Endothelial cell of umbilical vein (primary cell): ENCODE results near the gene CTBP2. TPM values are rescaled to one million over a fixed set of nuclear protein-coding genes. Genes with fewer than 3 reads are reported as not detected.
A peak's percentile ranks its signal among the peaks of the same experiment; 100 is the strongest.

Source experiments
- BruUV-seq: library from RNA; stranded (reverse); fragments of 400-500 nt; replicated peaks from 2 replicates; lab custom pipeline; 2021; lab: Mats Ljungman, UMichigan
- CTCF ChIA-PET: fragments of 300-600, 350-600 bp; sonication (Branson Sonifier 250); formaldehyde crosslinking; loops from one replicate; lab custom pipeline; 2021; ENCODE audit warnings: antibody characterized with exemption, inconsistent platforms; lab: Charles Lee
- POLR2A ChIA-PET: fragments of 300-600, 350-600 bp; sonication (Branson Sonifier 250); formaldehyde crosslinking; loops from one replicate; lab custom pipeline; 2021; ENCODE audit warnings: antibody characterized with exemption, inconsistent platforms; lab: Charles Lee
- DNase-seq: peaks from one replicate; pipeline ENCODE4 v3.0.0-alpha.2; 2011; ENCODE audit warnings: low read depth, low spot score
- FAIRE-seq: peaks from 2 replicates; lab custom pipeline; 2011; peaks lifted over from hg19 to GRCh38; lab: Jason Lieb, UNC
- H2AFZ ChIP-seq: 2 replicates; pipeline ENCODE4 v1.6.0; 2012; ENCODE audit warnings: low read depth, low read length, control low read depth, inconsistent platforms
- H3K27ac ChIP-seq: 2 replicates; pipeline ENCODE4 v1.5.1; 2011; ENCODE audit warnings: low read depth, mild to moderate bottlenecking, control low read depth, low read length, moderate library complexity; ENCODE audit not compliant: insufficient read depth
- H3K27me3 ChIP-seq, 2 experiments: 2 replicates each; pipeline versions ENCODE4 v1.6.0 to v1.6.1; 2011; ENCODE audit warnings: low read length in 2 of 2, mixed read lengths in 1 of 2; ENCODE audit not compliant: control insufficient read depth in 2 of 2, insufficient read depth in 2 of 2
- H3K36me3 ChIP-seq, 2 experiments: 2 replicates in 1 of 2; 3 replicates in 1 of 2; pipeline ENCODE4 v1.5.1; 2011; ENCODE audit warnings: low read length in 2 of 2, mild to moderate bottlenecking in 1 of 2, moderate library complexity in 1 of 2; ENCODE audit not compliant: control insufficient read depth in 2 of 2, insufficient read depth in 2 of 2; ENCODE audit errors: extremely low read depth in 1 of 2
- H3K4me1 ChIP-seq: 3 replicates; pipeline ENCODE4 v1.5.1; 2011; ENCODE audit warnings: mild to moderate bottlenecking, low read length; ENCODE audit not compliant: control insufficient read depth, insufficient read depth; ENCODE audit errors: extremely low read depth
- H3K4me2 ChIP-seq: 2 replicates; pipeline ENCODE4 v1.6.1; 2011; ENCODE audit warnings: low read length, control low read depth, mixed read lengths; ENCODE audit not compliant: insufficient read depth
- H3K4me3 ChIP-seq, 3 experiments: fragments of 200-600 bp in 1 of 3; sonication (generic), shearing (Covaris generic) in 1 of 3; replicated peaks in 1 of 3; 2 replicates each; pipeline ENCODE4 v1.5.1; 2011 to 2016; ENCODE audit warnings: control low read depth in 3 of 3, low read length in 3 of 3, mild to moderate bottlenecking in 2 of 3, inconsistent platforms in 1 of 3, low read depth in 1 of 3, moderate library complexity in 1 of 3; ENCODE audit not compliant: insufficient read depth in 1 of 3
- H3K79me2 ChIP-seq: 2 replicates; pipeline ENCODE4 v1.6.0; 2012; ENCODE audit warnings: low read length, inconsistent platforms; ENCODE audit not compliant: control insufficient read depth, insufficient read depth
- H3K9ac ChIP-seq: replicated peaks from 2 replicates; pipeline ENCODE3; 2011; ENCODE audit warnings: low read length, control low read depth; ENCODE audit not compliant: insufficient read depth; ENCODE audit errors: extremely low read depth
- H3K9me1 ChIP-seq: replicated peaks from 3 replicates; pipeline ENCODE4 v1.6.0; 2011; ENCODE audit warnings: mild to moderate bottlenecking, low read length; ENCODE audit not compliant: control insufficient read depth, insufficient read depth; ENCODE audit errors: extremely low read depth
- H3K9me3 ChIP-seq: replicated peaks from 2 replicates; pipeline ENCODE4 v1.5.1; 2012; ENCODE audit warnings: low read length, inconsistent platforms; ENCODE audit not compliant: control insufficient read depth, insufficient read depth
- H4K20me1 ChIP-seq: replicated peaks from 2 replicates; pipeline ENCODE3; 2011; ENCODE audit warnings: mild to moderate bottlenecking, low read length; ENCODE audit not compliant: control insufficient read depth, insufficient read depth; ENCODE audit errors: extremely low read depth
- FOS ChIP-seq: IDR thresholded peaks from 2 replicates; pipeline ENCODE4 v1.6.1; 2011; ENCODE audit warnings: mild to moderate bottlenecking, low read length, moderate library complexity, borderline replicate concordance; ENCODE audit not compliant: insufficient read depth
- MYC ChIP-seq: IDR thresholded peaks from one replicate; pipeline ENCODE4 v1.6.1; 2011; ENCODE audit warnings: mild to moderate bottlenecking, low read depth, low read length
- POLR2A ChIP-seq: IDR thresholded peaks from 2 replicates; pipeline ENCODE4 v1.6.1; 2012; ENCODE audit warnings: low read depth, mild to moderate bottlenecking, control low read depth, low read length
- POLR2AphosphoS5 ChIP-seq: IDR thresholded peaks from 2 replicates; pipeline ENCODE4 v1.6.1; 2012; ENCODE audit warnings: low read depth, mild to moderate bottlenecking, control low read depth, low read length, moderate library complexity; ENCODE audit not compliant: insufficient read depth
- dilution Hi-C: fragments of 300-500 bp; cut with MboI; formaldehyde crosslinking; loops from one replicate; pipeline ENCODE4 v1.15.0; 2019; ENCODE audit warnings: low sequenced_read_pairs; ENCODE audit not compliant: extremely low pct_ligation_motif_present
- intact Hi-C: fragments of 100-400 bp; cut with micrococcal nuclease; formaldehyde crosslinking; loops from one replicate; pipeline ENCODE4 v1.10.0; 2022
- polyA plus RNA-seq, 4 experiments: library from polyadenylated mRNA; depleted of rRNA in 3 of 4; stranded (reverse) in 3 of 4; unstranded in 1 of 4; fragments of >200 nt; gene quantifications; 2 replicates each; pipeline versions ENCODE4 v1.2.1 to v1.2.3, GENCODE V29; 2011 to 2012; ENCODE audit warnings: missing spikeins in 1 of 4
- total RNA-seq: library from RNA; stranded (reverse); gene quantifications from 2 replicates; pipeline ENCODE4 v1.2.3, GENCODE V29; 2021
- TF ChIP-seq, protein P1 (sequence below), 2 donors: IDR thresholded peaks; 1 replicate in 1 of 2; 2 replicates in 1 of 2; pipeline ENCODE4 v1.5.1; 2011; ENCODE audit warnings: low read length in 2 of 2, mild to moderate bottlenecking in 2 of 2, moderate library complexity in 2 of 2, control low read depth in 1 of 2, inconsistent platforms in 1 of 2, low read depth in 1 of 2; ENCODE audit not compliant: insufficient read depth in 1 of 2; ENCODE audit errors: extremely low read depth in 1 of 2
- TF ChIP-seq, protein P2 (sequence below): IDR thresholded peaks from 2 replicates; pipeline ENCODE4 v1.6.1; 2011; ENCODE audit not compliant: insufficient read depth, insufficient read length

The CTBP2 gene
- total and polyA plus RNA-seq, 2 donors (not counting 3 experiments of a cell fraction or from before 2014, with no cell fraction given), result 118 to 128 TPM

DNA sequence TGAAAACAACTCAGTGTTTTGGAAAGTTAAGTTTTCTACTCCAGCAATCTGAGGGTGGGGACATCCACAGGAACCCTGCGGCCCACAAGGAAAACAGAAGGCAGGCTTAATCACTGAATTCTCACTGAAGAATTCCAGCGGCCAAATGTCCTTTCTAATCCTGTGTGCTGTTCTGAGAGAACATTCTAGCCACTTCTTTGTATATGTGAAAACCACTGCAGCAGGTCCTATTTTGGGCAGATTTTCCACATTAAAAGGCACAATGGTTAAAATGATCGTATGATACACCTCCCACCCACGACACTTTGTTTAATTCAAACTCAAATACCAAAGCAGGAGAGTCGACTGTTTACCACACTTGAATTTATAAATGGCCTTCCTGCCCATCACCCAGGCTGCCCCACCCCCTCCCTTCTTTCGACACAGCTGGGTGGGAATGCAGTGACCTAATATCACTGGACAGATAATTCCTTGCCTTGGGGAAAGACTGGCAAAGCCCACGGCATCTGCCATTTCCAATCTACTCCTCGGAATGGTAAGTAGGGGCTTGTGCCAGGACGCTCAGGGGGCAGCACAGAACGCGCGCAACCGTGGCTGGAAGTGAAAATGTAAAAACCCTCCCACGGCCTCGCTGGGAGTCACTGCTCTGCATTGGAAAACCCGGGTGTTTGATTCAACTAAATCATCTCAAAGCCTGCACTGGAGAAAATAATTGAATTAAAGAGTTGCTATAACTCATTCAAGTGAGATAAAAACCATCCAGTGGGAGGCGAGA, 67.0 kb downstream of the CTBP2 start:
- TF ChIP-seq POLR2AphosphoS5 (no peak), FOS (no peak), MYC (no peak), POLR2A (no peak)
- TF ChIP-seq, protein P1, sequence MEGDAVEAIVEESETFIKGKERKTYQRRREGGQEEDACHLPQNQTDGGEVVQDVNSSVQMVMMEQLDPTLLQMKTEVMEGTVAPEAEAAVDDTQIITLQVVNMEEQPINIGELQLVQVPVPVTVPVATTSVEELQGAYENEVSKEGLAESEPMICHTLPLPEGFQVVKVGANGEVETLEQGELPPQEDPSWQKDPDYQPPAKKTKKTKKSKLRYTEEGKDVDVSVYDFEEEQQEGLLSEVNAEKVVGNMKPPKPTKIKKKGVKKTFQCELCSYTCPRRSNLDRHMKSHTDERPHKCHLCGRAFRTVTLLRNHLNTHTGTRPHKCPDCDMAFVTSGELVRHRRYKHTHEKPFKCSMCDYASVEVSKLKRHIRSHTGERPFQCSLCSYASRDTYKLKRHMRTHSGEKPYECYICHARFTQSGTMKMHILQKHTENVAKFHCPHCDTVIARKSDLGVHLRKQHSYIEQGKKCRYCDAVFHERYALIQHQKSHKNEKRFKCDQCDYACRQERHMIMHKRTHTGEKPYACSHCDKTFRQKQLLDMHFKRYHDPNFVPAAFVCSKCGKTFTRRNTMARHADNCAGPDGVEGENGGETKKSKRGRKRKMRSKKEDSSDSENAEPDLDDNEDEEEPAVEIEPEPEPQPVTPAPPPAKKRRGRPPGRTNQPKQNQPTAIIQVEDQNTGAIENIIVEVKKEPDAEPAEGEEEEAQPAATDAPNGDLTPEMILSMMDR (IDR thresholded peaks at IDR 0.05; ENCODE audit: extremely low read depth in 1 of 2, insufficient read depth in 1 of 2, low read depth in 1 of 2, low read length in 2 of 2), result no peak
- TF ChIP-seq, protein P2, sequence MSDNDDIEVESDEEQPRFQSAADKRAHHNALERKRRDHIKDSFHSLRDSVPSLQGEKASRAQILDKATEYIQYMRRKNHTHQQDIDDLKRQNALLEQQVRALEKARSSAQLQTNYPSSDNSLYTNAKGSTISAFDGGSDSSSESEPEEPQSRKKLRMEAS, result no peak
- BruUV-seq, result no TSS peak
- Histone ChIP-seq H3K4me1 (peaks cover 5% of the 10 kb centered on the region), H3K36me3 (peaks cover 0 to 17% of the 10 kb centered on the region in 2 experiments), H3K27ac (no peak overlapping the region), H3K9me1 (no peaks in the 10 kb centered on the region), H4K20me1 (no peaks in the 10 kb centered on the region), H3K79me2 (peaks cover 98% of the 10 kb centered on the region), H2AFZ (no peak overlapping the region), H3K9ac (no peak overlapping the region), H3K9me3 (no peaks in the 10 kb centered on the region), H3K27me3 (no peaks in the 10 kb centered on the region), H3K4me2 (no peak overlapping the region), H3K4me3 (no peak overlapping the region)
- dilution Hi-C loops (no loop called here), intact Hi-C loops (no loop called here)
- CTCF ChIA-PET, result interaction anchor here (0.7 kb wide), 1 partner anchor 45 kb away, joined by 4 read pairs; no protein-coding TSS in a partner anchor
- FAIRE-seq, result peak; percentile 12
- DNase-seq, result peak; percentile 28
- POLR2A ChIA-PET, result no interaction called here
